ENCODE data around the gene SMAP2. TPM values are rescaled to one million over a fixed set of nuclear protein-coding genes. Genes with fewer than 3 reads are reported as not detected.

SMAP2 gene
- total and polyA plus RNA-seq, 2 experiments from 2014 or later = 16.7 to 29.5 TPM

DNA sequence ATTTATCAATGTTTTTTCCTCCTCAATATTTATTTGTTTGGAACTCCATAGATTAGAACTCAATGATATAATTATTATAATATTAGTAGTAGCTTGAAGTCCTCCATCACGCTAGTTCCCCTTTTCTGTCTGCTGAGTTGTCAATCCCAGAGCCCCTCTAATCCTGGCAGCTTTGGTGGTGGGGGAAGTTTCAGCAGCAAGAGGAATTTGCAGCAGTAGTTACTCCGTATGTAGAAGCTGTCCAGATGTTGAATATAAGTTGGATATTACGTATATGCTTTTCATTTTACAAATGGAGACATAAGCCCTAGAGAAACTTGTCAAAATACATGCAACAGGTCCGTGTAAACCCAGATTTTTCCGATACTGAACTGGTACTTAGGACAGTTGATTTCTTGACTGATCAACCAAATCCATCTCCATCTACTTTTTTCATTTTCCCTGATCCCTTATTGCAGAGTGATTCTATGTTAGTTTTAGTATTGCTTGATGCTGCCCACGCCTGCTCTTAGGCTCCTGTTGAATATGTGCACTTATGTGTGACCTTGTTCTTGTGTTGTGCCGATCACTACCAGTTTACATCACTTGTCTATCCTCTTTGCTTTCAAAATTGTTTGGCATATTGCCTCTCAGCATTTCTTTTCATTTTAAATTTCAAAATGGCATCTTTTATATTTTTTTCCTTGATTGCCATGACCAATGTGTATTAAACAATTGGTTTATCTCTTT lies 28.1 kb downstream of the SMAP2 start:
- no peaks in the 10 kb centered on the region for H3K27me3 ChIP-seq
- no peak for DNase-seq (ENCODE audit: low read depth in 1 of 2, low spot score in 1 of 2)
- TF ChIP-seq, protein P1, sequence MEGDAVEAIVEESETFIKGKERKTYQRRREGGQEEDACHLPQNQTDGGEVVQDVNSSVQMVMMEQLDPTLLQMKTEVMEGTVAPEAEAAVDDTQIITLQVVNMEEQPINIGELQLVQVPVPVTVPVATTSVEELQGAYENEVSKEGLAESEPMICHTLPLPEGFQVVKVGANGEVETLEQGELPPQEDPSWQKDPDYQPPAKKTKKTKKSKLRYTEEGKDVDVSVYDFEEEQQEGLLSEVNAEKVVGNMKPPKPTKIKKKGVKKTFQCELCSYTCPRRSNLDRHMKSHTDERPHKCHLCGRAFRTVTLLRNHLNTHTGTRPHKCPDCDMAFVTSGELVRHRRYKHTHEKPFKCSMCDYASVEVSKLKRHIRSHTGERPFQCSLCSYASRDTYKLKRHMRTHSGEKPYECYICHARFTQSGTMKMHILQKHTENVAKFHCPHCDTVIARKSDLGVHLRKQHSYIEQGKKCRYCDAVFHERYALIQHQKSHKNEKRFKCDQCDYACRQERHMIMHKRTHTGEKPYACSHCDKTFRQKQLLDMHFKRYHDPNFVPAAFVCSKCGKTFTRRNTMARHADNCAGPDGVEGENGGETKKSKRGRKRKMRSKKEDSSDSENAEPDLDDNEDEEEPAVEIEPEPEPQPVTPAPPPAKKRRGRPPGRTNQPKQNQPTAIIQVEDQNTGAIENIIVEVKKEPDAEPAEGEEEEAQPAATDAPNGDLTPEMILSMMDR (IDR thresholded peaks at IDR 0.05; ENCODE audit: low read depth, low read length) = no peak
- no peak overlapping the region for H3K4me3 ChIP-seq
- H3K9me3 ChIP-seq (ENCODE audit: low read depth) = no peaks in the 10 kb centered on the region
- no peak overlapping the region for H3K27ac ChIP-seq
- H3K4me1 ChIP-seq (ENCODE audit: low read depth) = no peaks in the 10 kb centered on the region
- H3K36me3 ChIP-seq = no peaks in the 10 kb centered on the region

DNA sequence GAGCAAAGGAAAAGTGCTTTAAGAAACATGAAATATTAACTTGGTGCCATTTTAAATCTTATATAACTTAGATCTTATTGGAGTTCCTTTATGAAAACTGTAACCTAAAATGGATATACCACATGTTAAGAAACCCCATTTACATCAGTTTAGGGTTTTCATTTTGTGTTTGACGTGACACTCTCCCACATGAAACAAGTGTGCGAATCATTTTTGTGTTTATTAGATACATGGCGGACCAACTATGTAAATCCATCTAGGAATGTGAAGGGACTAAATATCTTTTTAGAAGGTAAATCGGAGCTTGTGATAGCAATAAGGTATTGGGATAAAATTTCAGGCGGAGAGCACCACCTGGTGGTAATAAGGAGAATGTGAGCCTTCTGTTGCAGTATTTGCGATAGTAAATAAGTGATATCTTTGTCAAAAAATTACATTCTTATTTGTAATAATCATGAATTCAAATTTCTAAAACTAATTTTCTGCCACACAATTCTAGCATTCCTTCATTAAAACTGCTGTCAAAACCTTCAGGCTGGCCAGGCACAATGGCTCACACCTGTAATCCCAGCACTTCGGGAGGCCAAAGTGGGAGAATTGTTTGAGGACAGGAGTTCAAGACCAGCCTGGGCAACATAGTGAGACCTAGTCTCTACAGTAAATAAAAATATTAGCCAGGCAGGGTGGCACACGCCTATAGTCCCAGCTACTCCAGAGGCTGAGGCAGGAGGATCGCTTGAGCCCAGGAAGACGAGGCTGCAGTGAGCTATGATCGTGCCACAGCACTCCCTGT lies 31.3 kb downstream of the SMAP2 start:
- Histone ChIP-seq H3K27ac (no peak overlapping the region), H3K27me3 (no peaks in the 10 kb centered on the region), H3K4me1 (ENCODE audit: low read depth) (no peaks in the 10 kb centered on the region), H3K9me3 (ENCODE audit: low read depth) (no peaks in the 10 kb centered on the region), H3K4me3 (no peak overlapping the region), H3K36me3 (no peaks in the 10 kb centered on the region)
- TF ChIP-seq, protein P1 (IDR thresholded peaks at IDR 0.05; ENCODE audit: low read depth, low read length) = peak; percentile 68
- DNase-seq (ENCODE audit: low read depth in 1 of 2, low spot score in 1 of 2) = peak; percentile 56 to 77

DNA sequence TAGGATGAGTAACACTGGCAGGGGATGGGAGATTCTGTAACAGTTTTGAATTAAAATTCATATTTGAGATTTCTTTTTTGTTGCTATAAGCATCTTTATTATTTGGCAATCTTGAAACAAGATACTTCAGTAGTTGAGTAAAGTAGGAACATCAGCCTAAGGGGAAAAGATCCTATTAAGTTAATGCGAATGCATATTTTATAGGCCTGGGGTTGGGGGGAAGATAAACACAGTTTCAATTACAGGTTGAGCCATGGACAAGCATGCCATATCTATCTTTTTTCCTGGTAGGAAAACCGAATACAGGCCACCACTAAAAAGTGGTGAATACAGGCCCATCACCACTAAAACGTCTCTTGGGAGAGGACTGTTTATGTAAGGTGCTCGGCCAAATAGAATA lies 32.3 kb downstream of the SMAP2 start:
- Histone ChIP-seq H3K27ac (no peak overlapping the region), H3K9me3 (ENCODE audit: low read depth) (no peaks in the 10 kb centered on the region), H3K4me3 (no peak overlapping the region), H3K27me3 (no peaks in the 10 kb centered on the region), H3K36me3 (no peaks in the 10 kb centered on the region), H3K4me1 (ENCODE audit: low read depth) (no peaks in the 10 kb centered on the region)
- no peak for DNase-seq (ENCODE audit: low read depth in 1 of 2, low spot score in 1 of 2)
- TF ChIP-seq, protein P1 (IDR thresholded peaks at IDR 0.05; ENCODE audit: low read depth, low read length) = no peak

DNA sequence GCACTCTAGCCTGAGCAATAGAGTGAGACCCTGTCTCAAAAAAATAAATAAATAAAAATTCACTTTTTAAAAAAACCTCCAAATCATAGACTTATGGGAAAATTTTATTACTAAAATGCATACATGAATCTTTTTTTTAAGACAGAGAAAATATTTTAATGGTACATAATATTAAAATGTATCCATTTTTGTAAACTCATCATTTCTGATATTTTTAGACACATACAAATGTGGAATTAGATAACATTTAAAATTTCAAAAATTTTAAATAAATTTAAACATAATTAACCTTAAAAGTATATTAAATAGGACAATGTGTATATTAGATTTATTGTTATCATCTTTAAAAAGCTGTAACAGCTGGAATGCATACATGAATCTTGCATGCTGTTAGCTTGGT lies 33.9 kb downstream of the SMAP2 start:
- no peak for DNase-seq (ENCODE audit: low read depth in 1 of 2, low spot score in 1 of 2)
- Histone ChIP-seq H3K9me3 (ENCODE audit: low read depth) (no peaks in the 10 kb centered on the region), H3K36me3 (no peaks in the 10 kb centered on the region), H3K27me3 (no peaks in the 10 kb centered on the region), H3K4me1 (ENCODE audit: low read depth) (no peaks in the 10 kb centered on the region), H3K4me3 (no peak overlapping the region), H3K27ac (no peak overlapping the region)
- TF ChIP-seq, protein P1 (IDR thresholded peaks at IDR 0.05; ENCODE audit: low read depth, low read length) = no peak

DNA sequence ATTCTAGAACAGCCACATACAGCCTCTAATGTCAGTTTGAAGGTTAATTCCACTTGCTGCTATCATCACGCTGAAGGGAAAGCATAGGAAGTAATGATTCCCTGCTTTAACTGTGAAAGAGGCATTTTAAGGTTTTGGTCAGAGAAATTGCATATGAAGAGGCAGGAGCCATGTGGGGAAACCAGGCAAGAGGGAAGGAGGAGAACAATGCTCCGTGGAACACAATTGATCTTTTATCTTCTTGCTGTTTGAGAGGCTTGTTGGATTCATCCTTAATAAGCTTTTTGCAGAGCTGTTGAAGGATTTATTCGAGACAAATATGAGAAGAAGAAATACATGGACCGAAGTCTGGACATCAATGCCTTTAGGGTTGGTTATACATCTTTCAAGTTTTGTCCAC lies 35.9 kb downstream of the SMAP2 start:
- no peak for DNase-seq (ENCODE audit: low read depth in 1 of 2, low spot score in 1 of 2)
- no peaks in the 10 kb centered on the region for H3K9me3 ChIP-seq (ENCODE audit: low read depth)

More for the DNA sequence above, 35.9 kb downstream of the SMAP2 start:
- Histone ChIP-seq H3K4me1 (ENCODE audit: low read depth) (no peaks in the 10 kb centered on the region), H3K27ac (no peak overlapping the region), H3K36me3 (no peaks in the 10 kb centered on the region), H3K4me3 (no peak overlapping the region), H3K27me3 (no peaks in the 10 kb centered on the region)
- TF ChIP-seq, protein P1 (IDR thresholded peaks at IDR 0.05; ENCODE audit: low read depth, low read length) = no peak
